AG08396 (cell line): ENCODE results near the gene KRTAP10-7.
"Not testable (repeated sequence)": the region's sequence is repeated elsewhere in the genome, so short reads cannot be mapped to it uniquely, and the experiment has no call there.

ENCODE experiments used
- DNase-seq: peaks from one replicate; pipeline ENCODE4 v3.0.0; 2012; ENCODE audit warnings: low spot score, mixed read lengths

Gene KRTAP10-7

DNA sequence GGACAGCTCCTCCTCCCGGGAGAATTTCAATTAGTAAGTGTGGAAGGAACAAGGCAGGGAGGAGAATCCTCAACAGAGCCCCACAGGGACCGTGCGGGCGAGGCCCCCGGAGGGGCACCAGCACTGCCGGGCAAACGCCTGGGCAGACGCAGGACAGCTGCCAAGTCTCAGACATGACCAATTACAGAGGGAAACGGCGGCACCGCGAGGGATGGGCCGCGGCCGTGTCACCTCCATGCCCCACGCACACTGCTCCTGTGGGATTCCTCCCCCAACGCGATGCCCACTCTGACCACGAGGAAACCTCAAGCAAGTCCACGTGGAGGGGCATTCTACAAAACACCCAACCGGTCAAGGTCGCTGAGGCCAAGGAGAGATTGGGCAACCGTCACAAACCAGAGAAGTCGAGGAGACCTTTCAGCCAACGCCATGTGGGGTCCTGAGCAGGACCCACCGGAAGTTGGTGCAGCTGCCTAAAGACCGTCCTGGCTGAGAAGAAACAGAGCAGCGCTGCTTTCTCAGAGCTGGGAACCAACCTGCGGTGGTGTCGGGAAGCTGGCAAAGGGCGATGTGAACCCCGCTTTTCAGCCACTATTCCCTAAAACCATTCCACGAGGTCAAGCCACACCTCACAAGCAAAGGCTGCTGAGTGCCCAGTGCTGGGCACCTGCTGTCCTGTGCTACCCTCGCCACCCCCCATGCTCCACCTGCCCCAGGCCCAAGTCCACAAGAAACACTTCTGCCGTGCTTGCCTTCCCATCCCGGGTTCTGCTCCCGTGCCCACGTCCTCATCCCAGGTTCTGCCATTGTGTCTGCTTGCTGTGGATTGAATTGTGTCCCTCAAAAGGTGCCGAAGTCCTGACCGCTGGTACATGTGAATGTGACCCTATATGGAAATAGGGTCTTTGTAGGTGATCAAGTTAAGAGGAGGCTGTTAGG is 28.3 kb upstream of the KRTAP10-7 start:
- DNase-seq: no peak

DNA sequence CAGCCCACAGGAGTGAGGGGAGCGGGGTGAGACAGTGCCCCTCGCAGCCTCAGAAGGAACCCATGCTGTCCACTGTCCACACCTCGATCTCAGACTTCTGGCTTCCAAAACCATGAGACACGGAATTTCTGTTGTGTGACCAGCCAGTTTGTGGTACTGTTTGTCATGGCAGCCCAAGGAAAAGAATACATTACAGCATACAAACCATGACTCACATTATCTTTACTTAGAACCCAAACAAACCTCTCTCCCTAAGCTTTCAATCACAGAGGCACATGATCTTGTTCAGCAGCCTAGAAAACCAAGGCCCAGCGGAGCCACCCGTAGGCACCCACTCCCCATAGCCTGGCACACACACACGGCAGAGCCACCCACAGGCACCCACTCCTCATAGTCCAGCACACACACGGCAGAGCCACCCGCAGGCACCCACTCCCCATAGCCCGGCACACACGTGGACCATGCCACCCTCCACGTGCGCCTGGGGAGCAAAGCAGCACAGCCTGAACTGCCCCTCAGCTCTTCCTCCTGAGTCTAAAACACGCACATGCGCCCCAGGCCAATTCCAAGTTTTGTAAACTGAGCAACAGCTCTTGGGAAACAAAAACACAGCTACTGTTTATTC is 27.3 kb upstream of the KRTAP10-7 start:
- peak; percentile 61 for DNase-seq

DNA sequence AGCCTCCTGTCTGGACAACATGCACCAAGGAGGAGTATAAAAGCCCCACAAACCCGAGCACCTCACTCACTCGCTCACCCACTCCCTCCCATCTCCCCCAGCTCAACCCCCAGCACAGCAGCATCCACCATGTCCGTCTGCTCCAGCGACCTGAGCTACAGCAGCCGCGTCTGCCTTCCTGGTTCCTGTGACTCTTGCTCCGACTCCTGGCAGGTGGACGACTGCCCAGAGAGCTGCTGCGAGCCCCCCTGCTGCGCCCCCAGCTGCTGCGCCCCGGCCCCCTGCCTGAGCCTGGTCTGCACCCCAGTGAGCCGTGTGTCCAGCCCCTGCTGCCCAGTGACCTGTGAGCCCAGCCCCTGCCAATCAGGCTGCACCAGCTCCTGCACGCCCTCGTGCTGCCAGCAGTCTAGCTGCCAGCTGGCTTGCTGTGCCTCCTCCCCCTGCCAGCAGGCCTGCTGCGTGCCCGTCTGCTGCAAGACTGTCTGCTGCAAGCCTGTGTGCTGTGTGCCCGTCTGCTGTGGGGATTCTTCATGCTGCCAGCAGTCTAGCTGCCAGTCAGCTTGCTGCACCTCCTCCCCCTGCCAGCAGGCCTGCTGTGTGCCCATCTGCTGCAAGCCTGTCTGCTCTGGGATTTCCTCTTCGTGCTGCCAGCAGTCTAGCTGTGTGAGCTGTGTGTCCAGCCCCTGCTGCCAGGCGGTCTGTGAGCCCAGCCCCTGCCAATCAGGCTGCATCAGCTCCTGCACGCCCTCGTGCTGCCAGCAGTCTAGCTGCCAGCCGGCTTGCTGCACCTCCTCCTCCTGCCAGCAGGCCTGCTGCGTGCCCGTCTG is 26.6 kb upstream of the KRTAP10-7 start, which contains the start of gene KRTAP10-4:
KRTAP10-4 (plus strand) TSS at position 100 of the 827 bp plus-strand sequence; CDS start at position 130, 30 bp downstream.
- not testable (repeated sequence) for DNase-seq

DNA sequence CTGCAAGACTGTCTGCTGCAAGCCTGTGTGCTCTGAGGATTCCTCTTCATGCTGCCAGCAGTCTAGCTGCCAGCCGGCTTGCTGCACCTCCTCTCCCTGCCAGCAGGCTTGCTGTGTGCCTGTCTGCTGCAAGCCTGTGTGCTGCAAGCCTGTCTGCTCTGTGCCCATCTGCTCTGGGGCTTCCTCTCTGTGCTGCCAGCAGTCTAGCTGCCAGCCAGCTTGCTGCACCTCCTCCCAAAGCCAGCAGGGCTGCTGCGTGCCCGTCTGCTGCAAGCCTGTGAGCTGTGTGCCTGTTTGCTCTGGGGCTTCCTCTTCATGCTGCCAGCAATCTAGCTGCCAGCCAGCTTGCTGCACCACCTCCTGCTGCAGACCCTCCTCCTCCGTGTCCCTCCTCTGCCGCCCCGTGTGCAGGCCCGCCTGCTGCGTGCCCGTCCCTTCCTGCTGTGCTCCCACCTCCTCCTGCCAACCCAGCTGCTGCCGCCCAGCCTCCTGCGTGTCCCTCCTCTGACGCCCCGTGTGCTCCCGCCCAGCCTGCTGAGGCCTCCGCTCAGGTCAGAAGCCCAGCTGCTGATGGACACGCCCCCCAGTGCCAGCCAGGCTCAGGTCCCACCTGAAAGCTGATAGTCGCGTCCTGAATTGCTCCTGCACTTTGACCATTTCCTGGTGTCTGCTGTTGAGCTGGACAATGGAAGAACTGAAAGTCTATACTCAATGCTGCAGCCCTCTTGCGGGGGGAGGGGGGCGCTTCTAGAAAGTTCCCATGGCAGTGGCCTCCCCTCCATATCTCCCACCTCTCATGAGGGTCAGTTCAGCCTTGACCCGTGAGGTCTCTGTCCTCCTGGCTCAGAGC is 25.7 kb upstream of the KRTAP10-7 start:
- no peak for DNase-seq

DNA sequence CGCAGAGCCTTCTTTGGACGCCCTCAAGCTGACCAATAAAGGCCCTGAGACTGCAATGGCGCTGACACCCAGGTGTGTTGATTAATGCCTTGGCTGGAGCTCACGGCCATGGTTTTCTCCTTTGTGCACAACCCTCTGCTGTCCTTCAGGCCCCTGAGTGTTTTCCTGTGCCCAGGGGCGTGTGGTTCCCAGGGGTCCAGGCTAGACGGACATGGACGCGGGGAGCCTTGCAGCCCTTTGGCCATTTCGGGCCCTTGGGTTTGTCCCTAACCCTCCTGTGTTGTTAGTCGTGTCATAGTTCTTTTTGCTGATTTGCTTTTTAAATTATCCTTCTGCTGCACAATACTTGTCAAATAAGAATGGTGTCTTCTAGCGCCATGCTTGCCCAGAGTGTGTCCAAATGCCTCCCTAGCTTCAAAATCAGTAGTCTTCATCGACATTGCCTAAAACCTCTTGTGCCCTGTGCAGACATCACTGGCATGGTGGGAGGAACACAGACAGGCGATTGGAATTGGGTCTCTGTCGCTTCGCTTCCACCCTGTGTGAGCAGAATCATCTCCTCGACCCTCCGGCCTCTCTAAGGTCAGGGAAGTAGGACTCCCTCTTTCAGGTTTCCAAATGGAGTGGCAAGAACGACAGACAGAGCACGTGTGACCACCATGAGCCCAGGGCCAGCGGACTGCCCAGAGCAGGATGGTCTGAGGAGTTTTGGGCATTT is 24.9 kb upstream of the KRTAP10-7 start:
- DNase-seq: no peak

DNA sequence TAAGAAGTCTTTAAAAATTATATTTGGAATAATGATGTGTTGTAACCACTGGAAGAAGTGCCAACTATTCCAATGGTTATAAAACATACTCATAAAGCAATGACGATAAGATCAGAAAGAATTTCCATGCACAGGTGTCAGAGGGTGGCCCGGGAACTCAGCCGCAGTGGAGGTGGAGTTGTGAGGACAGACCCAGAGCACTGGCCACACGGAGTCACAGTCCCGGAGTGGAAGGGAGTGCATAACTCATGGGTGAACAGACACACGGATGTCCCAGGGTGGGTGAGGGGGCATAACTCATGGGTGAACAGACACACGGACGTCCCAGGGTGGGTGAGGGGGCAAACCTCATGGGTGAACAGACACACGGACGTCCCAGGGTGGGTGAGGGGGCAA is 24.4 kb upstream of the KRTAP10-7 start:
- no peak for DNase-seq

DNA sequence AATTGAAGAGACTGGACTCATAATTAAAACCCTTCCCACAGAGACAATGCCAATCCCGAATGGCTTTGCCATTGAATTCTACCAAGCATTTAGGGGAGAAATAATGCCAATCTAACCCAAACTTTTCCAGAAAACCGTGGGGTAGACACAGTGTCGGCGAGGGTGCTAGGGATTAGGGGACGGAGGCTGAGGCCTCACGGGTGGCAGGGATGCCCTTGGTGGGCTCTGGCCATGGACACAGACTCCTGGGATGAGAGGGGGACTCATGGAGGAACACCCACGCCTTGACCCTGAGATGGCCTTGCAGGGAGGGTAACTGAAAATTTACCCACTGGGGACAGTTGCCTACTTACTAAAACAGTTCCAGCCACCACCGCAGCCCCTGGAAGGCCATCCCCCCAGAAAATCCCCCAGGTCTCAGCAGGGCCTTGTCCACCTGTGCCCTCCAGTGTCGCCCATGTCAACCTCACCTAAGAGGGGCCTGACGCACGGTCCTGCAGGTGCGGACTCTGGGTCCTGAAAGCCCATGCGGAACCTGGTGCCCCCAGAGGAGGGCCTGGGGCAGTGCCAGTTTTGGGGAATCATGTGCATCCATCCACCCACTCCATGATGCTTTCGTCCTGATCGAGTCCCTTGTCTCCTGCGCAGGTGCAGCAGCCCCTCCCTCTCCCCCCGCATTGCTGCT is 21.9 kb upstream of the KRTAP10-7 start:
- DNase-seq: no peak

DNA sequence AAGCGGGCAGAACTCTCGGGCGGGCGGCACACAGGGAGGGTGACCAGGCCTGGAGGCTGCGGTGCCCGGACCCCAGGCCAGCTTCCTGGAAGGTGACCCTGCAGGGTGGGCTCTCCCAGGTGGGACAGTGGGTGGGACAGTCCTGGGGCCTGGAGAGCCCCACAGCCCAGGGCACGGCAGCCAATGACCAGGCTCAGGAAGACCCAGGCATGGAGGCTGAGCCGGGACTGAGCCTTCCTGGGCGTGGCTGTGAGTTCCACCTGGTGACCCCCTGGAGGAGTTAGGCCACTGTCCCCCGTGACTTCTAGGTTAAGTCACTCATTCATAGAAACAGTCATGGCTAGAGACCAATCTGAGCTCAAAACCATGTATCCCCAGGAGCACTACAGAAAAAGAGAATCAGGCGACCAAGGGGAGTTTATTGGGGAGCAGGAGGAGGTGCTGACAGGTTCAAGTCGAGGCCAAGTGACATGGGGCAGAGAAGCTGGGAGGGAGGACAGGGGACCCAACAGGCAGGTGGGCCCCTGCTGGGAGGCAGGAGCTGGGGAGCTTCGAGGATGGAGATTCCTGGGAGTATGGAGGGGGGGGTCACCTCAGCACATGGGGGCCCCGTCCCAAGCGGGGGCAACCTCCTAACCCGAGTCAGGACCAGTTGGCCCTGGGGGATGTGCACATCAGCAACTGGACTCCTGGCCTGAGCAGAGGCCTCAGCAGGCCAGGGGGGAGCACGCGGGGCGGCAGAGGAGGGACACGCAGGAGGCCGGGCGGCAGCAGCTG is 21.2 kb upstream of the KRTAP10-7 start:
- no peak for DNase-seq

DNA sequence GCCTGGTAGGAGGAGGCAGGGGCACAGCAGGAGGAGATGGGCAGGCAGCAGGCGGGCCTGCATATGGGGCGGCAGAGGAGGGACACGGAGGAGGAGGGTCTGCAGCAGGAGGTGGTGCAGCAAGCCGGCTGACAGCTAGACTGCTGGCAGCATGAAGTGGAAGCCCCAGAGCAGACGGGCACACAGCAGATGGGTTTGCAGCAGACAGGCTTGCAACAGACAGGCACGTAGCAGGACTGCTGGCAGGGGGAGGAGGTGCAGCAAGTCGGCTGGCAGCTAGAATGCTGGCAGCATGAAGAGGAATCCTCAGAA is 20.6 kb upstream of the KRTAP10-7 start:
- DNase-seq: no peak

DNA sequence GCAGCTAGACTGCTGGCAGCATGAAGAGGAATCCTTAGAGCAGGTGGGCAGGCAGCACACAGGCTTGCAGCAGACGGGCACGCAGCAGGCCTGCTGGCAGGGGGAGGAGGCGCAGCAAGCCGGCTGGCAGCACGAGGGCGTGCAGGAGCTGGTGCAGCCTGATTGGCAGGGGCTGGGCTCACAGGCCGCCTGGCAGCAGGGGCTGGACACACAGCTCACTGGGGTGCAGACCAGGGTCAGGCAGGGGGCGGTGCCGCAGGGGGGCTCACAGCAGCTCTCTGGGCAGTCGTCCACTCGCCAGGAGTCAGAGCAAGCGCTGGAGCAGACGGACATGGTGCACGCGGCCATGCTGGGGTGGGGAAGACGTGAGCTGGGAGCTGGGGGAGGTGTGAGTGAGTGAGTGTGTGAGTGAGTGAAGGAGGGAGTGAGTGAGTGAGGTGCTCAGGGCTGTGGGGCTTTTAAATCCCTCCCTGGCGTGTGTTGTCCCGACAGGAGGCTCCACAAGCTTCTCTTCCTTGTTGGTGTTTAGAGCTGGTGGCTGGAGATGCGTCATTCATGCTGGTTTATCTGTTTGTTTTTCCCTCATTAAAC is 20.1 kb upstream of the KRTAP10-7 start, which contains the start of gene KRTAP10-5:
KRTAP10-5 (minus strand) TSS at position 374 of the 591 bp plus-strand sequence; CDS start at position 348, 26 bp downstream.
- DNase-seq: not testable (repeated sequence)

DNA sequence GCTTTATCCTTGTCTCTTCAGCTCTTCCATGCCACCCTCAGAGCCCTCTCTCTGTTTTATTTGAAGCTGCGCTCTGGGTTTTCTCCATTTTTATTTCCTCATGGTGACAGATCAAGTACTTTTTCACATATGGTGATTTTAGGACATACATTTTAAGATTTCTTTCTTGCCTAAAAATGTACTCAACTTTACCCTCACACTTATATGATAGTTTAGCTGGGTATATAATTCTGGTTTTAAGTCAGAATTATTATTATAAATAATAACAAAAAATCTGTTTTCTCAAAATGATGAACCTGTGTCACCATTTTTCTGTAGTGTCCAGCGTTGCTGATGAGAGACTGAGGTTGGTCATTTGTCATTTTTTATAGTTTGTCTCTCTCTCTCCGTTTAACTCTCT is 19.2 kb upstream of the KRTAP10-7 start:
- no peak for DNase-seq

DNA sequence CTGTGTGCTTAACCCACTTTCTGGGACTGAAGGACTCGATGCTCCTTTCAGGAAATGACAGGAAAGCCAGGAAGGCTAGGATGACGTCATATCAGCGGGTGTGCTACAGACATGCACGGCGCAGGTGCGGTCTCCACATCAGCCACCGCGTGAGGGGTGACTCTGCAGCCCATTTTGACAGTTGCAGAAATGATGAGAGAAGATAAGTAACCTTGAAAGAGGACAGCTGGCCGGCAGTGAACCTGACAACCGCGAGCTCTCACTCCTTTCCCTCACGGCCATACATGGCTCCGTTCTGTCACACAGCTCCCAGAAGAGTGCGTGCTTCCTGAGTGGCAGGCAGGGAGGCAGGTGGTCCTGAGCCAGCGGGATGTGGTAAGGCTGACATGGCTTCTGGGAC is 18.3 kb upstream of the KRTAP10-7 start:
- DNase-seq: no peak

DNA sequence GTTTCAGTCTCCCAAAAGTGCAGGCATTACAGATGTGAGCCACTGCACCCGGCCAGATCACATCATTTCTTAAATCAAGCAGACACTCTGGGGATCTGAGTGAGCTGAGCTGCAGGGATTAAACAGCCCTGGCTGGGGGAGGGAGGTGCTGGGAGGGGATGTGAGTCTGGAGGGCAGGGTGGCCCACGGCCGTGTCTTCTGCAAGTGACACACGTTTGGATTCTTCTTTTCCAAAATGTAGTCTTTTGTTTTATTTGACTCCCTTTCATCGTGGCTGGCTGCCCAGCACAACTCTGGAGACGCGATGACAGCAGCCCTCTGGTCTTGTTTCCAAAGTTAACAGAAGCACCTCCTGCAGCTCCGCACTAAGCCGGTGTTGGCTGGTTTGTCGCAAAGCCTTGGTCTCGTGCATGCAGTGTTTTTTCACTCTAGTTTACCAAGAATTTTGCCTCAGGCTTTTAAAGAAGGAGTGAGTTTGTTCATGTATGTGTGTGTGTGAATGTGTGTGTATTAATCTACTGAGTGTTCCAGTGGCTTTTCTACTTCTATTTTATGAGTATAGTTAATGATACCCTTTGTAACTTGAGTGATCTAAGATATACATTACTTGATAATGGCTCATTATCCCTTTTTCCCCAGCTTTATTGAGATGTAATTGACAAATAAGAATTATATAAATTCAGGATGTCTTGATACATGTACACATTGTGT is 17.2 kb upstream of the KRTAP10-7 start:
- no peak for DNase-seq

DNA sequence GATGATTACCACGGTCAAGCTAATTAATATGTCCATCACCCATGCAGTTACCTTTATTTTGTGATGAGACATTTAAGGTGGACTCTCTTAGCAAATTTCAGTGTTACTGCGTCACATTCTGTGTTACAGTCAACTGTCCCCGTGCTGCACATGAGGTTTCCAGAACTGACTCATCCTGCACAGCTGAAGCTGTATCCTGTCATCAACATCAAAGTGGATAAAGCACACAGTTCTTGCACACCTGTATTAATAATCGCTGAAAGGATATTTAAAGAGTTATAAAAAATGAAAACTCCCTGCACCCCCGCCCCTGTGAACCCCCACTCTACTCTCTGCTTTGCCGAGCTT is 16.6 kb upstream of the KRTAP10-7 start:
- DNase-seq: no peak

DNA sequence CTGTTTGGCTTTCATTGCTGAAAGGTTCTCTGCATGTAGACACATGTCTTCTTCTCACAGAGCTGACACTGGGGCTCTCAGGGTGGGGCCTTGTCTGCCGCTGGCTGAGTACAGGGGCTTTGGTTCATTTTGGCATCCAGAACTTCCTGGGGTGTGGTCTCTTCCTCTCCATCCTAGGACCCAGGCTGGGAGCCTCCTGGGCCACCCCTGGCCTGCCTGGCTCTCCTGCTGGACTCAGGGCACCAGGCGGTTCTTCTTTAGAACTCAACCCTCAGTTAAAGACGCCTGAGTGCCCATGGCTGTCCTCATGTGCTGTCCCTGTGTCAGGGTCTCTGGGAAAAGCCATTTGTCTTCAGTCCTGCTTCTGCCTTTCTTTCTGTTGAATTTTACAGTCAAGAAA is 14.5 kb upstream of the KRTAP10-7 start:
- DNase-seq: no peak

DNA sequence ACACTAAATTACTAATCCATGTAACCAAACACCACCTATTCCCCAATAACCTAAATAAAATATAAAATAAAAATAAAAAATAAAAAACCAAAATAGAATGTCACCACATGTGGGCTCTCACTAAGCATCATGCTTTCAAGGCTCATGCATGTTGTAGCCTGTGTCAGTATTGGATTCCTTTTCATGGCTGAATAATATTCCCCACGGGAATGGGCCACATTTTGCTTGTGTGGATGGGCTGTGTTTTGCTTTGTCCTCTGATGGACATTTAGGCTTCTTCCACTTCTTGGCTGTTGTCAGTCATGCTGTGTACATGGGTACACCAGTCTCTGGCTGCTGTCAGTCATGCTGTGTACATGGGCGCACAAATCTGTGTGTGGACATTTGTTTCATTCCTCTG is 11.3 kb upstream of the KRTAP10-7 start:
- no peak for DNase-seq

DNA sequence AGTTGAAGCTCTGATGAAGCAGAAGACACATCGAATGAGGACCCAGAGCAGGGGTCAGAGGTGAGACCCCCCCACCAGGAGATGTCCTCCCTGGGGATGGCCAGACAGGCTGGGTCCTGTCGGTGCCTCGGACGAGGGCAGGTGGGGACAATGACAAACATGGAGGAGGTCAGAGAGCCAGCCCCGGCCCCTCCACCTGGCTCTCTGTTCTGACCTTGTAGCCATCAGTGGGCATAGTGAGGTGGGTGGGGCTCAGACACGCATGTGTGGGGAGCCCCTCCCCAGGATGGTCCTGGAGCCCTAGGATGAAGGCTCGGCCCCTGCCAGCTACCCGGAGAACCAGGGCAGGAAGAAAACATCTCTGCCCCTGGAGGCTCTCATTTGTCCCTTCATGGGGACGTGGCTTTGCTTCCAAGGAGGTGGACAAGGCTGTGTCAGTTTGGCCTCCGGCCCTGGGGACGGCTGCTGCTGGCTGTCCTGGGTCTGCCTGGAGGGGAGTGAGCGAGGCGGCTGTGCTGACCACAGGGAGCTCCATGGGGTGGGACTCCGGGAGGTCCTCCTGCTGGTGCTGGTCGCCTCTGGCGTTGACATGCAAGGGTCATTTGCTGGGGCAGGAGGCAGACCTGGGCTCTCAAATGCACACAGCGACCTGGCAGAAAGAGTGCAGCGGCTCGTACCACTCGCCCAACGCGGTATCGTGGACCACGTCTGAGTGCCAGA is 10.7 kb upstream of the KRTAP10-7 start:
- DNase-seq: no peak

DNA sequence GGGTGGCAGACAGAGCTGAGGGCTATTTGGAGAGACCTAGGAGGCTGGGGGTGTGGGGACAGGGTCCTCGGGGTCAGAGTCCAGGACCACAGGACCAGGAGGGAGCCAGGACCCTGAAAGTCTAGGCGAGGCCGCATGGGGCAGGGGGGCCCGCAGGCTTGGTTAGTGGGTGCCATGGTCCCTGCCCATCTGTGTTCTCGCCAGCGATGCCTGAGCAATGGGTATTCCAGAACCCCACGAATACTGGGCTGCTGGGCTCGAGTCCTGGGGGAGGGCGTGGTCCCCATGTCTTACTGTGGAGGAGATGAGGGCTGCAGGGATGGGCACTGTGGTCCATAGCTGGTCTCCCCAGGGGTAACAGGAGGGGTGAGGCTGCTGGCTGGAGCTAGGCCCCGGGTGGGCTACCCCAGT is 10.1 kb upstream of the KRTAP10-7 start:
- no peak for DNase-seq
